Fibroblast of gingiva (primary cell): Measurements from ENCODE around the gene PHACTR4.
"Not testable (repeated sequence)": the region's sequence is repeated elsewhere in the genome, so short reads cannot be mapped to it uniquely, and the experiment has no call there.

ENCODE experiments used
- DNase-seq: peaks from one replicate; pipeline ENCODE4 v3.0.0-alpha.2; 2011; ENCODE audit warnings: low read depth

Gene PHACTR4

DNA sequence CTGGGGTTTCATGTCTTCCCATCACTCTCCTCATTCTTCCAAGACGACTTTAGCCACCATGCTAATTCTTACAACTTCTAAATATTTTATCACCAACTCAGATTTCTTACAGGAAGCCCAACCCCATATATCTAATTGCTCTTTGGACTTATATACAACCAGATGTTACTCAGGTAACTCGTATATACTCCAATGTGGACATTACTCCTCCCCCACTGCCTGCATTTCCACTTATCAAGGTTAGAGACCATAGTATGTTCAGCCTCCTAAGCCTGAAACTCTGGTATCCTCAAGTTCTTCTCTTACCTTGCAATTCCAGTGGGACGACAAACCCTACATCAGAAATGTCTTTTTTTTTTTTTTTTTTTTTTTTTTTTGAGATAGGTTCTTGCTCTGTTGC is 133.6 kb downstream of the PHACTR4 start:
- no peak for DNase-seq

DNA sequence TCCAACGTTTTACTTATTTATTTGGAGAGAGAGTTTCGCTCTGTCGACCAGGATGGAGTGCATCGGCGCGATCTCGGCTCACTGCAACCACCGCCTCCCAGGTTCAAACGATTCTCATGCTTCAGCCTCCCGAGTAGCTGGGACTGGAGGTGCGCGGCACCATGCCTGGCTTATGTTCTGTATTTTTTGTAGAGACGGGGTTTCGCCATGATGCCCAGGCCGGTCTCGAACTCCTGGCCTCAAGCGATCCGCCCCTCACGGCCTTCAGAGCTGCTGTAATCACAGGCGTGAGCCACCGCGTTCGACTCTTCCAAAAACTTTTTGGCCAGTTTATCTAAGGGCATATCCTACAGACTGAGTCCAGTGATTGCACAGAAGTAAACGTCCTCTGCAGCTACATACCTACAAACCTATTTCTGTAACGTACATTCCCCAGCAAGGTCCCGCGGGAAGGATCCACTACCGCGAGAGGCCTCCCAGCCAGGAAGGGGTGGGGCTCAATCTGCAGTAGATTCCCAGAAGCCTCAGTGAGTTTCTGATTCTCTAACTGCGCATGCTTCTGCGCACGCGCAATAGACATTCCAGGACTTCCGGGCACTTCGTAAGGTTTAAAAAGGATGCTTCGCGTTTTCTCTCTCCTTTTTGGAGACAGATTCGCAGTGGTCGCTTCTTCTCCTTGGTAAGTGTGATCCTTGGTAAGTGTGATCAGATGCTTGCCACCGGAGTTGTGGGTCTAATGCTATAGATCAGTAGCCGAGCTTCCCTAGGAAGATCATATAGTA is 136.1 kb downstream of the PHACTR4 start, which contains the start of gene RCC1:
Gene RCC1, plus strand, starts transcription at position 638 of the 782 bp plus-strand sequence. CDS start 23,824 bp downstream, outside the sequence.
- peak; percentile 98 for DNase-seq

DNA sequence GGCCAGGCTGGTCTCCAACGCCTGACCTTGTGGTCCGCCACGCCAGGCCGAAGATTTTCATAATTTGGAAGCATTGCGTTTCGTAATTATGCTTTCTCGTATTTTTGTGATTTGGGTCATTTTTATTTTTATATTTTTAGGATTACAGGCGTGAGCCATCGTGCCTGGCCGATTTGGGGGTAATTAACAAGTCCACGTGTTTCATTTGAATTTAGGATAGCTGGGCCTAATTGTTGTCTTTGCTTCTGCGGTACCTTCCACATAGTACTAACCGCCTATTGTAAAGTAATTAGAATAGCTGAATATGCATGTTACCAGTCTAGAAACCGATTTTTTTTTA is 137.3 kb downstream of the PHACTR4 start:
- DNase-seq = no peak

DNA sequence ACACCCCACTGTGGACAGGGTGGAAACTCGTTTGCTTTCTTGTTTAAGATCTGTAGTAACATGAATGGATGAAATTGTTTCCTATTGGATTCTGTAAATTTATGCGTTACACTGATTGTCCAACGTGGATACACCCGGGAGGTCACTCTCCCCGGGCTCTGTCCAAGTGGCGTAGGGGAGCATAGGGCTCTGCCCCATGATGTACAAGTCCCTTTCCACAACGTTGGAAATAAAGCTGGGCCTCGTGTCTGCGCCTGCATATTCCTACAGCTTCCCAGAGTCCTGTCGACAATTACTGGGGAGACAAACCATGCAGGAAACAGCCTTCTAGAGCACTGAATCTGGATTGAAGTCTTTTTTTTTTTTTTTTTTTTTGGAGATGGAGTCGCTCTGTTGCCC is 137.7 kb downstream of the PHACTR4 start:
- no peak for DNase-seq

DNA sequence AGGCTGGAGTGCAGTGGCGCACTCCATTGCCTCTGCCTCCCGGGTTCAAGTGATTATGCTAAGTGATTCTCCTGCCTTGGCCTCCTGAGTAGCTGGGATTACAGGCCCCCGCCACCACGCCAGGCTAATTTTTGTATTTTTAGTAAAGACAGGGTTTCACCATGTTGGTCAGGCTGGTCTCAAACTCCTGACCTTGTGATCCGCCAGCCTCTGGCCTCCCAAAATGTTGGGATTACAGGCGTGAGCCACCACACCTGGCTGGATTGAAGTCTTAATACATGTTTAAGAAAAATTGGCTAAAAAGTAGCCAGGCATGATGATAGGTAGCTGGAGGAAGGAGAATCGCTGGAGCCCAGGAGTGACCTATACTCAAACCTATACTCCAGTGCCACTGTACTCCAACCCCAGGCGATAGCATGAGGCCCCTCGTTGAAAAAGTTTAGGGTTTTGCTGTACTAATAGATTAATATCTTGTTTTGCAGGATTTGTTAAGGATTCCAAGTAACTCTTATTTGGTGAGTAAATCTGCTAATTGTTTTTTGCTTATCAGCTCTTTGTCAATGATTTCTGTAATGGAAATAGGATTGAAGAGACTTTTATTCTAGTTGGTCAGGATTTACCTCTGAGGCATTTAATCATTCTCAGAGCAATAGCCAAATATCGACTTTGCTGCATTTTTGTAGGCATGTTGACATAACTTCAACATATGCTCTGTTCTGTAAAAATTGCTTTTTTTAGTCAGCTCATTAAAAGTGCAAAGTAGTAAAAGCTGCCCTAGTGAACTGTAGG is 138.3 kb downstream of the PHACTR4 start:
- DNase-seq = no peak

DNA sequence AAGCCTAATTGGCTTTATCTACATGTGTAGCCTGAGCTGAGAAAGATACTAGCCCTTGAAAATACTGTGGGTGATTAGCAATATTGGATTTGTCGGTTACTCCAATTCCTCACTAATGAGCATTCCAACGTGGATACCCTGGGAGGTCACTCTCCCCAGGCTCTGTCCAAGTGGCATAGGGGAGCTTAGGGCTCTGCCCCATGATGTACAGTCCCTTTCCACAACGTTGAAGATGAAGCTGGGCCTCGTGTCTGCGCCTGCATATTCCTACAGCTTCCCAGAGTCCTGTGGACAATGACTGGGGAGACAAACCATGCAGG is 138.9 kb downstream of the PHACTR4 start:
- no peak for DNase-seq

DNA sequence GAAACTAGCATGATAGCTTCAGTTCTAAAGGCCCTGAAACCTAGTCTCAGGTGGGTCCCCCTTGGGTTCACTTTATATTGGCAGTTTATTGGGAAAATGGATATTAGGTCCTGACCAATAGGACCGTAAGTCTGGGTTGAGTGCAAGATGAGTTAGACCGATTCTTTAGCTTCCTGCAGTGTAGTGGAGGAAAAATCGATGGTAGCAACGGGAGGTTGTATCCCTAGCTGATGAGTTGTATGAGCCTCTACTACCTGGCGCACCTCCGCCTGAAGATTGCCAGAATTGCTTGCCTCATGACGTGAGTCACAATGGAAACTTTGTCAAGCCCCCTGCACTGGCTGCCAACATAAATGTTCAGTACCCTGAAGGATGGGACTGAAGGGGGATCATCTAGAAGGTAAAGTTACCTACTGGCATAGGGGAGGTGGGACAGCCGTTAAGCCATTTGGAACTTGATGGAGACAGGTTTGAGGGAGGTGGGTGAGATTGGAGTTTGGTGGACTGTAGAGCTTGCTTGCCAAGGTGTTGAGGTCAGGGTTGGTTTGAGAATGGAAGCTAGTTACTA is 140.2 kb downstream of the PHACTR4 start:
- DNase-seq = peak; percentile 24

DNA sequence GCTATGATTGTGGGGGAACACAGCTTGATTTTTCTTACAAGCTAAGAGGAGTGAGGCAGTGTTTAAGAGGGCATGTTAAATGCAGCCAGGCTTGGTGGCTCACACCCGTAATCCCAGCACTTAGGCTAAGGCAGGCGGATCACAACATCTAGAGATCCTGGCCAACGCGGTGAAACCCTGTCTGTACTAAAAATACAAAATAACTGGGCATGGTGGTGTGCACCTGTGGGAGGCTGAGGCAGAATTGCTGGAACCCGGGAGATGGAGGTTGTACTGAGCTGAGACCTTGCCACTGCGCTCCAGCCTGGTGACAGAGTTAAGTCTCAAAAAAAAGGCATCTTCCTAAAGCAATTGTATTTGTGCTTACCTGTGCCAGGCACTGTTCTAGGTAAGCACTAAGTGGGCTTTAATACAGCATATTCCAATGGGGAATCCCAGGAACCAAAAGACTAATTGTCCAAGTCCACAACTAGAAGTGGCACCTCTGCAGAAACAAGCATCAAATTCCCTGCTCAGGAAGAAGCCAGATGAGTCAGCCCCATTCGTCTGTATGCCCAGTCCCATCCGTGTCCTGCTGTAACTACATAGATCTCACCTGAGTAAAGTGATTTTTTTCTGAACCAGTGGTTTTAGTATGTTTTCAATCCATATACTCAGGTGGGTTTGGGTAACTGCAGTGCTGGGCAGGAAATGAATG is 140.9 kb downstream of the PHACTR4 start:
- DNase-seq = peak; percentile 22

DNA sequence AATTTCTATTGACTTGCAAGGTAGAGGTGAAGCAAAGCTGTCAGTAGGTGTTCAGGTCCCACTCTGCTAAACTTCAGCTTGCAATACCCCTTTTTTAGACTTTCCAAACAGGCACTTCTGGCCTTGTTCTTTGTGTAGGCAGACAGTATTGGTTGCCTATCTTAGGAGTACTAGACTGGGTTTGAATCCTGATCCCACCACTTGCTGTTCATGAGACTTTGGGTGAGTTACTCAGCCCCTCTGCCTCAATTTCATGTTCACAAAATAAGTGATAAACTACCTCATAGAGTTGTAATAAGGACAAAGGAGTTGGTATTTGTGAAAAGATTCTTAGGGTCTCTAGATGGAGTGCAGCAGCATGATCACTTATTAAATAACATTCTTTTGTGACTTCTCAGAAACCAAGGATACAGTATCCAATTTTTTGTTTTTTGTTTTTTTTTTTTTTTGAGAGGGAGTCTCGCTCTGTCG is 141.5 kb downstream of the PHACTR4 start:
- peak; percentile 24 for DNase-seq

DNA sequence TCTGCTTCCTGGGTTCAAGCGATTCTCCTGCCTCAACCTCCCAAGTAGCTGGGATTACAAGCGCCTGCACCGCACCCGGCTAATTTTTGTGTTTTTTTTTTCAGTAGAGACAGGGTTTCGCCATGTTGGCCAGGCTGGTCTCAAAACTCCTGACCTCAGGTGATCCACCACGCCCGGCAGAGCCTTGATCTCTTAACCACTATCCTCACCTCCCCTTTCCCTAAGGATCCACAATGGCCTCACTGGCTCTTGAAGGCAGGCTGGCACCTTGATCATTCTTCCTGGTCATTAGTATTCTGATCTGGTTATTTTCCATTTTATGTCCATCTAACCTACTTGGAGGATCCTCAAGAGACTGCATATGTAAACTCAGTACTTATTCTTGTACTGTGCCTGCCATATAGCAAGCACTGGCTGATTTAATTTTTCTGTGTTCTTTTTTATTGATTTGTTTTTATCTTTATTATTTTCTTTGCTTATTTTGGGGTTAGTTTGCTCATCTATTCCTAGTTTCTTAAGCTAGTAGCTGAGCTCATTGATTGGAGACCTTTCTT is 142.6 kb downstream of the PHACTR4 start:
- peak; percentile 28 for DNase-seq

DNA sequence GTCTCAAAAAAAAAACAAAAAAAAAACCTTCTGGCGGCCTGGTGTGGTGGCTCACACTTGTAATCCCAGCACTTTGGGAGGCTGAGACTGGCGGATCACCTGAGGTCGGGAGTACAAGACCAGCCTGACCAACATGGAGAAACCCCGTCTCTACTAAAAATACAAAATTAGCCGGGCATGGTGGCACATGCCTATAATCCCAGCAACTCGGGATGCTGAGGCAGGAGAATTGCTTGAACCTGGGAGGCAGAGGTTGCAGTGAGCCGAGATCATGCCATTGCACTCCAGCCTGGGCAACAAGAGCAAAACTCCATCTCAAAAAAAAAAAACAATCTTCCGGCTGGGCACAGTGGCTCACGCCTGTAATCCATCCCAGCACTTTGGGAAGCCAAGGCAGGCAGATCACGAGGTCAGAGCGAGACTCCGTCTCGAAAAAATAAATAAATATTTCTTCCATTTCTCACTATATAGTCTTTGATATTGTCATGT is 144.9 kb downstream of the PHACTR4 start:
- DNase-seq = not testable (repeated sequence)

DNA sequence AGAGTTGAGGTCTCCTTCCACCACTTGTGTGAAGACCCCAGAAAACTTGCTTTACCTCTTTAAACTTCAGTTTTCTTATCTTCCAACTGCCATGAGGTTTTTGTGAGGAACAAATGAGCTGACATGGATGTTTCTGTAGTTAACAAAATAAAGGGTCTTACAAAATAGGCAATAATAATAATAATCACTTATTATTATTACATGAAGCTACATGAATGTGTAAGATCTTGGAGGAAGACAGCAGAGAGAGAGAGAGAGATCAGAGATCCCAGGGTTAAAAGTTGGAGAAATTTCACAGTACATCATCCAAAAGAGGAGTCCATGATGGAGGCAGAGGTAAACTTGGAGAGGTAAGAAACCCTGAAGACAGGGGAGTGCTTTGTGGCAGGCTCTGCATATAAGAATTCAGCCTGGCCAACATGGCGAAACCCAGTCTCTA is 147.0 kb downstream of the PHACTR4 start:
- no peak for DNase-seq

DNA sequence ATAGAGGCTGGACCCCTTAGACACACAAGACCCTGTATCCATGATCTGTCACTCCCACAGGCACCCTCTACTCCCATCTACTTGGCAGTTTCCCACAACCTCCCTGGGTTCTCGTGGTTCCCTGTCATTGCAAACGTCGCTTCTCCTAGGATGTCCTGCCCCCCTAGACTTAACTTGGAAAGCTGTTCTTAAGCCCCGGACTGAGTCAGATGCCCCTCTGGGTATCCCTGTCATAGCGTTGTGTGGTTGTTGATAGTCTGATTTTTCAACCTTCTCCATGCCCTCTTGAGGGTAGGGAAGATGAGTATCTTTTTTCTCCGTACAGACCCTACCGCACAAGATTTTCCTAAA is 148.1 kb downstream of the PHACTR4 start:
- DNase-seq = no peak

DNA sequence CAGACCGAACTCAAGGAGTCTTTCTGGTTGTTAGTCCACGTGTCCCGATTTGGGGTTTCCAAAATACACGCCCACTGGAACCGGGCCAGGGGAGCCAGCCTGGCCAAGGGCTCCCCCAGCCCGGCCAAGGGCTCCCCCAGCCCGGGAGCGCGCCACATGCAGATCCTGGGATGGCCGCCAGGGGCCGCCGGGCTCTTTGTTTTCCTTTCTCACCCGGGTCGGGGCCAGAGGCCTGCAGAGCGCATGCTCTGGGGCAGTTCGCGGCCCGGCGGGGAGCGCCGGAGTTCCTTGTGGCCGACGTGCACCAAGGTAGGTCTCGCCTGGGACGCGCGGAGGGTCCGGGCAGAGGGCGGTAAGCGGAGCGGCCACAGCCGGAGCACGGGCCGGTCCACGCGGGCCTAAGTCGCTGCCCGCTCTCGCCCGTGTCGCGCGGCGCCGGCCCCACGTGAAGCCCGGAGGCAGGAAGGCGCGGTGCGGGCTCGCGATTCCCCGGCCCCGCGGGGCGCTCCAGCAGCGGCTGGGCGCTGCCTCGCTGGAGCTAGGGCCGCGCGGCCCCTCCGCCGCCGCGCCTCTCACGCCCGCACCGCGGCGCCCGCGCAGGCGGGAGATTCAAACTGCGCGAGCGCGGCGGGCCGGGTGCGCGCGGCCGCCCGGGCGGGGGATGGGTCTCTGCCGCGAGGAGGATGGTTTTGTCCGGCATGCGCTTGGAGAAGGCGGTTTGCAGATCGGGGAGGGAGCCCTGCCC is 148.6 kb downstream of the PHACTR4 start:
- peak; percentile 80 for DNase-seq

DNA sequence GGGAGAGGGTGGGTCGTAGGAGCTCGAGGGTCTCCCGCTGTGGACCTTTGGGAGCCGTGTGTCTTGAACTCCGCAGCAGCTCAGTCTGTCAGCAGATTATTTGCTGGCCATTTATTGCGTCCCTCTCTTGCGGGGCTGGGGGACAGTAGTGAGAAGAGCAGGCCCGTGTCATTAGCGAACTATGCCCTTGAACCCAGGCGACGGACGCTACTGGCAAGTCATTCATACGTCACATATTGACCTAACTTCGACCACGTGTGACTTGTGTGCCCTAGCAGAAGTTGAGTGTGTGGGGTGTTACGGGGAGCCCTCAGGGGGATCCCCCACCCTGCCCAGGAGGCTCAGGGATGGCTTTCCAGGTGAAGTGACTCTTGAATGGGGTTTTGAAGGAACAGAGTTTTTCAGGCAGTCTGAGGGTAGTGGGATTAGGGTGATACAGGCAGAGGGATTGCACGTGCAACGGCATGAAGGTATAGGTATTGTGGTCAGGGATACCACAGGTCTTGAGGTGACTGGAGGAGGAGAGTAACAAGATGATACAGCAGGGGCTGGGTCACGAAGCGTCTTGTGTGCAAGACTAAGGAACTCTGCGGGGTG is 149.3 kb downstream of the PHACTR4 start:
- no peak for DNase-seq

DNA sequence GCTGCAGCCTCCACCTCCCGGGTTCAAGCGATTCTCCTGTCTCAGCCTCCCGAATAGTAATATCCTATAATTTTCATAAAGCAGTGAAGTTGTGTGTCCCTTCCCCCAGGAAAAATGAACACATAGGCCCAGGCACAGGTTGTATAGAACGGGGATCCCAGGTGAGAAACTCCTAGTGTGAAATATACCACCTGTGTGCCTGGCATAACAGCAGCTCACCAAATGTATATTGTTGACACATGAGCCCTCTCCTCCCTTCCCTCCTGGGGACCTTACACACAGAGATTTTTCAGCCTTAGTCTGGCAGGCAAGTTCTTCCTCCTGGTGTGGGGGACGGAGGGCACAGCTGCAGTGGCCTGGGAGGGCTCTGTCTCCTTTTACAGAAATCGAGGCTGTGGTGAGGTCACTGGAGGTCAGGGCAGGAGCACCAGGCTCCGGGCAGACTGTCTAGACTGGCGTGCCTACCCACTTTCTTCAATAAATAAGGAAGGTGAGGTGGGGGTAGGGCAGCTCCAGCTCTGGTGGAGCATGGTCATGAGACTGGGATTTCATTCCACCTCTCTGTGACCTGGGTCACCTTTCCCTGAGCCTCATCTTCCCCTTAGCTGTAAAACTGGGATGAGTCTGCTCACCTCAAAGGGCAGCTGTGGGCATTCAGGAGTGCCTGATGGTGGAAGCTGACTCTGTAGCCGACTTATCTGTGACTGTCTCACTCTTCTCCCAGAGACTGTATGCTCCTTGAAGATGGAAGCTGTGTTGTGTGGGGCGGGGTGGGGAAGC is 150.6 kb downstream of the PHACTR4 start:
- DNase-seq = no peak

DNA sequence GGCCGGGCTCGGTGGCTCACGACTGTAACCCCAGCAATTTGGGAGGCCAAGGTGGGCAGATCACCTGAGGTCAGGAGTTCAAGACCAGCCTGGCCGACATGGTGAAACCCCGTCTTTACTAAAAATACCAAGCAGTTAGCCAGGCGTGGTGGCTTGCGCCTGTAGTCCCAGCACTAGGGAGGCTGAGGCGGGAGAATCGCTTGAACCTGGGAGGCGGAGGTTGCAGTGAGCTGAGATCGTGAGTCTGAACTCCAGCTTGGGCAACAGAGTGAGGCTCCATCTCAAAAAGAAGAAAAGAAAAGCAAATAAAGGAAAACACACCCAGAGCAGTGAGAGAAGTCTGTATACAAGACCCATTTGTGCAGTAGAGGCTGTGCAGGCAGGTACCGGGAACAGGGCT is 151.3 kb downstream of the PHACTR4 start:
- DNase-seq = not testable (repeated sequence)

DNA sequence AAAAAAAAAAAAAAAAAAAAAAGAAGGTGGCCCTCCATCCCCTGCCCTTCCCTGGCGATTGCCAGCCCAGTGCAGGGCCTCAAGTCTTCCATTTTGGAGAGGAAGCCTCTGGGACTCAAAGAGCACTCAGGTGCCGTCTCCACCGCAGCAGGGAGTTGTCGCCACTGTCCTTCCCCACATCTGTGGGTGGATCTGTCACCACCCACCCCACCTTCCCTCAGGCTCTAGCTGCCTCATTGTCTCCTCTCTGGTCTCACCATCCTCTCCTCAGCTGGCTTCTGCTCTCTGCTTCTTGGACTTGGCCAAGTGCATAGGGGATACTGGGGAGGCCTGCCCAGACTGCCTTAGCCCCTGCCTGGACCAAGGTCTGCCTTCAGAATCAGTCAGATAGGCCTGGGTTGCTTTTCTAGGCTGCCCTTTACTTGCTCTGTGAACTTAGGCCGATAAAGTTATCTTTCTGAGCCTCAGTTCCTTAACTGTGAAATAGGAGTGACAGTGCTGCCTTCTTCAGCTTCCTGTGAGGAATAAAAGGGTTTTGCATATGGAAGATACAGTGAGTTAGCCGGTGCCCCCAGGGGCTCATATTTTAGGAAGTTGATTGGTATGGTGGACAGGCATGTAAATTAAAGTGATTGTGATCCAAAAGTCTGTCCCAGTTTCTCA is 152.1 kb downstream of the PHACTR4 start:
- no peak for DNase-seq

DNA sequence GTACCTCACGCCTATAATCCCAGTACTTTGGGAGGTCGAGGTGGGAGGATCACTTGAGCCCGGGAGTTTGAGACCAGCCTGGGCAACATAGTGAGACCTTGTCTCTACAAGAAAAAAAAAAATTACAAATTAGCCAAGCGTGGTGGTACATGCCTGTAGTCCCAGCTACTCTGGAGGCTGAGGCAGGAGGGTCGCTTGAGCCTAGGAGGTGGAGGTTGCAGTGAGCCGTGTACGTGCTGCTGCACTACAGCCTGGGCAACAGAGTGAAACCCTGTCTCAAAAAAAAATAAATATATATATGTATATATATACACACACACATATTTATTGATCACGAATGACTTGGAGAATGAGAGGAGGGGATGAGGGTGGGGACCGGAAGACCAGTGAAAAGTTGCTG is 153.0 kb downstream of the PHACTR4 start:
- not testable (repeated sequence) for DNase-seq
